A549 treated with CpdA at 1 μM for 4 hours (cell line): ENCODE measurements around the gene SOAT2. TPM values are rescaled to one million over a fixed set of nuclear protein-coding genes. Genes with fewer than 3 reads are reported as not detected.

ENCODE experiments used
- total RNA-seq: library from RNA; stranded (reverse); fragments of 200-300 nt; extraction: Qiagen RNA extraction; gene quantifications from 5 replicates; pipeline ENCODE4 v1.2.3, GENCODE V29; 2022; ENCODE audit warnings: low read depth

Gene SOAT2, protein sequence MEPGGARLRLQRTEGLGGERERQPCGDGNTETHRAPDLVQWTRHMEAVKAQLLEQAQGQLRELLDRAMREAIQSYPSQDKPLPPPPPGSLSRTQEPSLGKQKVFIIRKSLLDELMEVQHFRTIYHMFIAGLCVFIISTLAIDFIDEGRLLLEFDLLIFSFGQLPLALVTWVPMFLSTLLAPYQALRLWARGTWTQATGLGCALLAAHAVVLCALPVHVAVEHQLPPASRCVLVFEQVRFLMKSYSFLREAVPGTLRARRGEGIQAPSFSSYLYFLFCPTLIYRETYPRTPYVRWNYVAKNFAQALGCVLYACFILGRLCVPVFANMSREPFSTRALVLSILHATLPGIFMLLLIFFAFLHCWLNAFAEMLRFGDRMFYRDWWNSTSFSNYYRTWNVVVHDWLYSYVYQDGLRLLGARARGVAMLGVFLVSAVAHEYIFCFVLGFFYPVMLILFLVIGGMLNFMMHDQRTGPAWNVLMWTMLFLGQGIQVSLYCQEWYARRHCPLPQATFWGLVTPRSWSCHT
- total RNA-seq, result 0.17 to 0.24 TPM (median 0.21 TPM) in 4 of 5 replicates, not detected in the other

DNA sequence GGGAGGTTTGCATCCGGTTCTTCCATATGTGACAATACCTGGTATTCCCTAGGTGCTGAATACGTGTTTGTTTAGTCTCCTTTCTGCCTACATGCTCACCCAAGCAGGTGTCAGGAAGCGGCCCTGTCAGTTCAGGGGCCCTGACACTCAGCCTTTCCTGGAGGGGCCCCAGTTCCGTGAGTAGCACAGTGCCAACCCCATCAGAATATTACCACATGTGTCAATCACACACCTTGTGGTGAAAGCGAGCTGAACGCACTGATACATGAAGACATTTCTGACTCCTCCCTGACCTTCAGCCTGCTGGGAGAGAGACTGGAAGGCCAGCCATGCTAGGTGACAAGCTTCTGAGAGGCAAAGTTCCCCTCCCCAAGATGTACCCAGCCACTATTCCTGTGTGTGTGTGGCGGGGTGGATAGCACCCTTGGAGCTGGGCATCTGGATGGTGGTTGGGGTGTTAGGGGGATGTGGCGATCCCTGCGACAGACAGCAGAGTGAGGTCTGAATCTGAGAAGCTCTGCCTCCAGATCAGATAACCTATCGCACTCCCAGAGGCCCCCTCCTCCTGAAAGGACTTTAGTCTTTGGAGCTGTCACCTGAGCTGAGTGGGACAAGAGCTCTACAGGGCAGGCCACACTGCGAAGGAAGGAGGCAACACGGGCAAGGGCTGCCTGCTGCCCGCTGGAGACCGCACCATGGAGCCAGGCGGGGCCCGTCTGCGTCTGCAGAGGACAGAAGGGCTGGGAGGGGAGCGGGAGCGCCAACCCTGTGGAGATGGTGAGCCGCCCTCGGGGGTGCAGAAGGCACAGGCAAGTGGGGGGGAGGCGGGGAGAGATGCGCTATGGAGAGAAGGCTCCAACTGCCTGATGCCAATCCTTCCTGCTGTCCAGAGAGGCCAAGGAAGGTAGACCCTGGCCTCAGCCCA, at the start of gene SOAT2:
Gene SOAT2, plus strand, starts transcription at position 604 of the 925 bp plus-strand sequence. Its CDS starts 92 bp downstream, at position 696.

DNA sequence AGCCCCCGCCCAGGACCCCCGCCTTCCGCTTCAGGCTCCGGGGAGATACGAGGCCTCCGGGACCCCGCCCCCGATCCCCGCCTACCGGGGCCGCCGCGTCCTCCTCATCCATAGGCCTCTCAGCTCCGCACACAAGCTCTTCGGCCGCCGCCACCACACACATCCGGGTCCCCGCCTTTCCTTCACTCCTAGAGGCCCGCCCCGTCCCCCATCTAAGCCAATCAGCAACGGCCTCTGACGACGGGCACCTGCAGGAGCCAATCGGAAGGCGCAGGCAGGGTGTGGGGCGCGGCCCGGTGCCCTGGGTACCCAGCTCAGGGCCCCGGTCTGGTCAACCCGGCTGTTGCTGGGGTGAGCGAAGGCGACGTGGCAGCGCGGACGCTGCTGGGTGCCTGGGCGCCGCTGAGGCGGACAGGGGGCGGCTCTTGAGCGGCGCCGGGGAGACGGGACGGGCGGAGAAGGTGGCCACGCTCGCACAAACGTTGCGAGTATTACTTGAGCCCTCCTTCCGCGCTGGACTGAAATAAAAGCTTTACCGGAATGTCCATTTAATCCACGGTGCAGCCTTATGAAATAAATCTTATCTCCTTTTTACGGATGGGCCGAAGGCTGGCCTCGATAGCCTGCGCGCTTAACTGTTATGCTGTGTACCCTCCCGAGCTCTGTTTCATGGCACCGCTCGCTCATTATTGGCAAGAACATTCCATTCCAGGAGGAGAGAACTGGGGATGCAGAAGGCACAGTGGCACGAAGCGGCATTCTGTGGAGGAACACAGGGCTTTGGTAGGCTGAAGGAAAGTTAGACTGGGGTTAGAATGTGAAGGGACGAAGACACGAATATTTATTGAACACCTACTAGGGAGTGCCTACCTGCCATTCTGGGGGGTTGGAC, 23.8 kb upstream of the SOAT2 start, which contains the start of gene SPRYD3:
Gene SPRYD3, minus strand, starts transcription at position 165 of the 892 bp plus-strand sequence. Its CDS starts 57 bp downstream, at position 108.

DNA sequence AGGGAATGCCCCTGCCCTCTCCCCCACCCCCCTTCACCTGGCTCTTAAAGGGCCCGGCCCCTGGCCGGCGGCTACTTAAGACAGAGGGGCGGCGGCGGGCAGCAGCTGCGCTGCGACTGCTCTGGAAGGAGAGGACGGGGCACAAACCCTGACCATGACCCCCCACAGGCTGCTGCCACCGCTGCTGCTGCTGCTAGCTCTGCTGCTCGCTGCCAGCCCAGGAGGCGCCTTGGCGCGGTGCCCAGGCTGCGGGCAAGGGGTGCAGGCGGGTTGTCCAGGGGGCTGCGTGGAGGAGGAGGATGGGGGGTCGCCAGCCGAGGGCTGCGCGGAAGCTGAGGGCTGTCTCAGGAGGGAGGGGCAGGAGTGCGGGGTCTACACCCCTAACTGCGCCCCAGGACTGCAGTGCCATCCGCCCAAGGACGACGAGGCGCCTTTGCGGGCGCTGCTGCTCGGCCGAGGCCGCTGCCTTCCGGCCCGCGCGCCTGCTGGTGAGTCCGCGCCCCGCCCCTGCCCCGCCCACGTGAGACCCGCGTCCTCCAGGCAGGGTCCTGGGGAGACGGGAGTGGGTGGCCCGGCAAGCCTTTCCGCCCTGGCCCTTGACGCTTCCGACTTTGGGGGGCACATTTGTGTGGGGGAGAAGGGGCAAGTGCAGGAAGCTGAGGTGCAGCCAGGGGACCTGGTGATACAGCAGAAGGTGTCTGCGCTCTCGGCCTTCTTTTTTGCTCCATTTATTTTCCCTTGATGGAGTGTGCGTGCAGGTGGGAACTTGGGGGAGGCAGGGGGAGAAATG, 5.5 kb upstream of the SOAT2 start, which contains the start of gene IGFBP6:
Gene IGFBP6, plus strand, starts transcription at position 104 of the 790 bp plus-strand sequence. Its CDS starts 51 bp downstream, at position 155.

Other genes starting within 250 kb of the SOAT2 start
- gene KRT8, start 198.4 kb upstream of the SOAT2 start, total RNA-seq, result 2,787 to 3,378 TPM (median 3,286 TPM) in 5 replicates
- gene KRT18, start 154.4 kb upstream of the SOAT2 start, total RNA-seq, result 1,942 to 2,363 TPM (median 2,341 TPM) in 5 replicates
- gene EIF4B, start 97.0 kb upstream of the SOAT2 start, total RNA-seq, result 250 to 461 TPM (median 286 TPM) in 5 replicates
- gene TNS2, start 53.4 kb upstream of the SOAT2 start, total RNA-seq, result 11.2 to 16.8 TPM (median 13.0 TPM) in 5 replicates
- gene SPRYD3, start 24.1 kb upstream of the SOAT2 start, total RNA-seq, result 33.3 to 38.3 TPM (median 38.0 TPM) in 5 replicates
- 148 to 241 TPM (median 237 TPM) in 5 replicates for gene IGFBP6, start 5.8 kb upstream of the SOAT2 start, total RNA-seq
- 13.0 to 17.4 TPM (median 14.9 TPM) in 5 replicates for gene ZNF740, start 77.2 kb downstream of the SOAT2 start, total RNA-seq
- 4.3 to 7.9 TPM (median 5.4 TPM) in 5 replicates for gene CSAD, start 77.4 kb downstream of the SOAT2 start, total RNA-seq
- gene ITGB7, start 103.8 kb downstream of the SOAT2 start, total RNA-seq, result 0.29 to 0.56 TPM (median 0.45 TPM) in 5 replicates
- 25.8 to 32.8 TPM (median 30.4 TPM) in 5 replicates for gene RARG, start 128.7 kb downstream of the SOAT2 start, total RNA-seq
- gene ESPL1, start 164.8 kb downstream of the SOAT2 start, total RNA-seq, result 18.7 to 21.3 TPM (median 19.6 TPM) in 5 replicates
- gene PFDN5, start 192.1 kb downstream of the SOAT2 start, total RNA-seq, result 469 to 566 TPM (median 535 TPM) in 5 replicates
- gene MYG1, start 196.2 kb downstream of the SOAT2 start, total RNA-seq, result 75.0 to 112 TPM (median 95.8 TPM) in 5 replicates
- gene AAAS, start 218.1 kb downstream of the SOAT2 start, total RNA-seq, result 77.3 to 86.9 TPM (median 80.2 TPM) in 5 replicates
- gene SP7, start 232.9 kb downstream of the SOAT2 start, total RNA-seq, result 0.02 to 0.06 TPM in 2 of 5 replicates, not detected in the others